Measurements from ENCODE around the gene DOCK3.
A peak's percentile ranks its signal among the peaks of the same experiment; 100 is the strongest.

DOCK3 gene

DNA sequence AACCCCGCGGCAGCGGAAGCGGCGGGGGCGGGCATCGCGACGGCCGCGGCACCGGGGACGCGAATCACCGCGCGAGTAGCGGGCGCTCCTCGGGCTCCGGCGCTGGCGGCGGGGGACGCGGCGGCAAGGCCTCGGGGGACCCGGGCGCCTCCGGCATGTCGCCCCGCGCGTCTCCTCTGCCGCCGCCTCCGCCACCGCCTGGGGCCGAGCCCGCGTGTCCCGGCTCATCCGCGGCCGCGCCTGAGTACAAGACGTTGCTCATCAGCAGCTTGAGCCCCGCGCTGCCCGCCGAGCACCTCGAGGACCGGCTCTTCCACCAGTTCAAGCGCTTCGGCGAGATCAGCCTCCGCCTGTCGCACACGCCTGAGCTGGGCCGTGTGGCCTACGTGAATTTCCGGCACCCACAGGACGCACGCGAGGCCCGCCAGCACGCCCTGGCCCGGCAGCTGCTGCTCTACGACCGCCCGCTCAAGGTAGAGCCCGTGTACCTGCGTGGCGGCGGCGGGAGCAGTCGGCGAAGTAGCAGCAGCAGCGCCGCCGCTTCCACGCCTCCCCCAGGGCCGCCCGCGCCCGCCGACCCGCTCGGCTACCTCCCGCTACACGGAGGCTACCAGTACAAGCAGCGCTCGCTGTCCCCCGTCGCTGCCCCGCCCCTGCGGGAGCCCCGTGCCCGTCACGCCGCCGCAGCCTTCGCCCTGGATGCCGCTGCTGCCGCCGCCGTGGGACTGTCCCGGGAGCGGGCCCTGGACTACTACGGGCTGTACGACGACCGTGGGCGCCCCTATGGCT is 717.0 kb downstream of the DOCK3 start:
- TF ChIP-seq, protein P1, sequence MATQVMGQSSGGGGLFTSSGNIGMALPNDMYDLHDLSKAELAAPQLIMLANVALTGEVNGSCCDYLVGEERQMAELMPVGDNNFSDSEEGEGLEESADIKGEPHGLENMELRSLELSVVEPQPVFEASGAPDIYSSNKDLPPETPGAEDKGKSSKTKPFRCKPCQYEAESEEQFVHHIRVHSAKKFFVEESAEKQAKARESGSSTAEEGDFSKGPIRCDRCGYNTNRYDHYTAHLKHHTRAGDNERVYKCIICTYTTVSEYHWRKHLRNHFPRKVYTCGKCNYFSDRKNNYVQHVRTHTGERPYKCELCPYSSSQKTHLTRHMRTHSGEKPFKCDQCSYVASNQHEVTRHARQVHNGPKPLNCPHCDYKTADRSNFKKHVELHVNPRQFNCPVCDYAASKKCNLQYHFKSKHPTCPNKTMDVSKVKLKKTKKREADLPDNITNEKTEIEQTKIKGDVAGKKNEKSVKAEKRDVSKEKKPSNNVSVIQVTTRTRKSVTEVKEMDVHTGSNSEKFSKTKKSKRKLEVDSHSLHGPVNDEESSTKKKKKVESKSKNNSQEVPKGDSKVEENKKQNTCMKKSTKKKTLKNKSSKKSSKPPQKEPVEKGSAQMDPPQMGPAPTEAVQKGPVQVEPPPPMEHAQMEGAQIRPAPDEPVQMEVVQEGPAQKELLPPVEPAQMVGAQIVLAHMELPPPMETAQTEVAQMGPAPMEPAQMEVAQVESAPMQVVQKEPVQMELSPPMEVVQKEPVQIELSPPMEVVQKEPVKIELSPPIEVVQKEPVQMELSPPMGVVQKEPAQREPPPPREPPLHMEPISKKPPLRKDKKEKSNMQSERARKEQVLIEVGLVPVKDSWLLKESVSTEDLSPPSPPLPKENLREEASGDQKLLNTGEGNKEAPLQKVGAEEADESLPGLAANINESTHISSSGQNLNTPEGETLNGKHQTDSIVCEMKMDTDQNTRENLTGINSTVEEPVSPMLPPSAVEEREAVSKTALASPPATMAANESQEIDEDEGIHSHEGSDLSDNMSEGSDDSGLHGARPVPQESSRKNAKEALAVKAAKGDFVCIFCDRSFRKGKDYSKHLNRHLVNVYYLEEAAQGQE (IDR thresholded peaks at IDR 0.05; ENCODE audit: insufficient read depth in 1 of 2, low read depth in 2 of 2, low read length in 2 of 2), result no peak
- TF ChIP-seq SIN3A (IDR thresholded peaks at IDR 0.05; ENCODE audit: borderline replicate concordance, insufficient read depth, low read length) (no peak), FOXP2 (optimal IDR thresholded peaks at IDR 0.05; ENCODE audit: borderline replicate concordance, extremely low read depth, extremely low read length, insufficient read depth) (no peak), TAF1 (IDR thresholded peaks at IDR 0.05; ENCODE audit: borderline replicate concordance, insufficient read depth, low read length) (no peak), POLR2AphosphoS5 (IDR thresholded peaks at IDR 0.05; ENCODE audit: low read depth, low read length) (no peak)

DNA sequence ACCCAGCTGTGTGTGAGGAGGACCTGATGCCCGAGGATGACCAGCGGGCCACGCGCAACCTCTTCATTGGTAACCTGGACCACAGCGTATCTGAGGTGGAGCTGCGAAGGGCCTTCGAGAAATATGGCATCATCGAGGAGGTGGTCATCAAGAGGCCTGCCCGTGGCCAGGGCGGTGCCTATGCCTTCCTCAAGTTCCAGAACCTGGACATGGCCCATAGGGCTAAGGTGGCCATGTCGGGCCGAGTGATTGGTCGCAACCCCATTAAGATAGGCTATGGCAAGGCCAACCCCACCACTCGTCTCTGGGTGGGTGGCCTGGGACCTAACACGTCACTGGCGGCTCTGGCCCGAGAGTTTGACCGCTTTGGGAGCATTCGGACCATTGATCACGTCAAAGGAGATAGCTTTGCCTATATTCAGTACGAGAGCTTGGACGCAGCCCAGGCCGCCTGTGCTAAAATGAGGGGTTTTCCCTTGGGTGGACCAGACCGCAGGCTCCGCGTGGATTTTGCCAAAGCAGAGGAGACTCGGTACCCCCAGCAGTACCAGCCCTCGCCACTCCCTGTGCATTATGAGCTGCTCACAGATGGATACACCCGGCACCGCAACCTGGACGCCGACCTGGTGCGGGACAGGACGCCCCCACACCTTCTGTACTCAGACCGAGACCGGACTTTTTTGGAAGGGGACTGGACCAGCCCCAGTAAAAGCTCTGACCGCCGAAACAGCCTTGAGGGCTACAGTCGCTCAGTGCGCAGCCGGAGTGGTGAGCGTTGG is 717.8 kb downstream of the DOCK3 start:
- TF ChIP-seq FOXP2 (optimal IDR thresholded peaks at IDR 0.05; ENCODE audit: borderline replicate concordance, extremely low read depth, extremely low read length, insufficient read depth) (no peak), SIN3A (IDR thresholded peaks at IDR 0.05; ENCODE audit: borderline replicate concordance, insufficient read depth, low read length) (no peak), TAF1 (IDR thresholded peaks at IDR 0.05; ENCODE audit: borderline replicate concordance, insufficient read depth, low read length) (no peak), POLR2AphosphoS5 (IDR thresholded peaks at IDR 0.05; ENCODE audit: low read depth, low read length) (no peak)
- TF ChIP-seq, protein P1 (IDR thresholded peaks at IDR 0.05; ENCODE audit: insufficient read depth in 1 of 2, low read depth in 2 of 2, low read length in 2 of 2), result no peak

DNA sequence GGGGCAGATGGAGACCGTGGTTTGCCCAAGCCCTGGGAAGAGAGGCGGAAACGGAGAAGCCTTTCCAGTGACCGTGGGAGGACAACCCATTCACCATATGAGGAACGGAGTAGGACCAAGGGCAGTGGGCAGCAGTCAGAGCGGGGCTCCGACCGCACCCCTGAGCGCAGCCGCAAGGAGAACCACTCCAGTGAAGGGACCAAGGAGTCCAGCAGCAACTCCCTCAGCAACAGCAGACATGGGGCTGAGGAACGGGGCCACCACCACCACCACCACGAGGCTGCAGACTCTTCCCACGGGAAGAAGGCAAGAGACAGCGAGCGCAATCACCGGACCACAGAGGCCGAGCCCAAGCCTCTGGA is 718.4 kb downstream of the DOCK3 start:
- TF ChIP-seq POLR2AphosphoS5 (IDR thresholded peaks at IDR 0.05; ENCODE audit: low read depth, low read length) (no peak), SIN3A (IDR thresholded peaks at IDR 0.05; ENCODE audit: borderline replicate concordance, insufficient read depth, low read length) (no peak)

DNA sequence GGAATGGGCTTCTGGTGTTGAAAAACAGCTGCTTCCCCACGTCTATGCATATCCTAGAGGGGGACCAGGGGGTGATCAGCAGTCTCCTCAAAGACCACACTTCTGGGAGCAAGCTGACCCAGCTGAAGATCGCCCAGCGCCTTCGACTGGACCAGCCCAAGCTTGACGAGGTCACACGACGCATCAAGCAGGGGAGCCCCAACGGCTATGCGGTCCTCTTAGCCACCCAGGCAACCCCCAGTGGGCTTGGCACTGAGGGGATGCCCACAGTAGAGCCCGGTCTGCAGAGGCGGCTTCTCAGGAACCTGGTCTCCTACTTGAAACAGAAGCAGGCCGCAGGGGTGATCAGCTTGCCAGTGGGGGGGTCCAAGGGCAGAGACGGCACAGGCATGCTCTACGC is 718.8 kb downstream of the DOCK3 start:
- TF ChIP-seq, protein P1 (IDR thresholded peaks at IDR 0.05; ENCODE audit: insufficient read depth in 1 of 2, low read depth in 2 of 2, low read length in 2 of 2), result no peak
- TF ChIP-seq SIN3A (IDR thresholded peaks at IDR 0.05; ENCODE audit: borderline replicate concordance, insufficient read depth, low read length), result no peak
- no peak for TF ChIP-seq POLR2AphosphoS5 (IDR thresholded peaks at IDR 0.05; ENCODE audit: low read depth, low read length)
- TF ChIP-seq TAF1 (IDR thresholded peaks at IDR 0.05; ENCODE audit: borderline replicate concordance, insufficient read depth, low read length), result no peak

DNA sequence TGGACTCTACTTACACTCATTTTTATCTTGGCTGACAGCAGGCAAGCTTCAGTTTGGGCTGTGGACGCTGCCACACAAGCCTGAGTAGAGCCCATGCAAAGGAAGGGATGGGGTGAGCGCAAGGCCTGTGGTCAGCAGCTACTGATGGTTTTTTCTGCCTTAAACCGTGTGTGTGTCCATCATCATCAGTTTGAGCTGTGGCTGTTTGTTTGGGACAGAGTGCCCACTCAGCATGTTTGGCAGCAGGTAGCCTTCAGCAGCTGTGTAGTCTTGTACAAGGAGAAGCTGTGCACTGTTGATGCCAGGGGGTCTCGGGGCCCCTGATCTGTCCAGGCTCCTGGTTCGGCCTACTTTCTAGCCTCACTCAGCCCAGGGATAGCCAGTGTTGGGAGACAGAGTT is 719.8 kb downstream of the DOCK3 start:
- 0 out of 2 replicates have a peak, but pooled peaks have one; percentile 12 for TF ChIP-seq POLR2AphosphoS5 (IDR thresholded peaks at IDR 0.05; ENCODE audit: low read depth, low read length)
- TF ChIP-seq SIN3A (IDR thresholded peaks at IDR 0.05; ENCODE audit: borderline replicate concordance, insufficient read depth, low read length), result no peak

All from PFSK-1 (cell line).